GM21529 (cell line): Measurements from ENCODE around the gene GTSE1.

Experiments
- ATAC-seq: cut with Tn5 transposase; IDR thresholded peaks from one replicate; pipeline ENCODE4 v1.9.1; 2021; ENCODE audit not compliant: unreplicated experiment

GTSE1 gene

DNA sequence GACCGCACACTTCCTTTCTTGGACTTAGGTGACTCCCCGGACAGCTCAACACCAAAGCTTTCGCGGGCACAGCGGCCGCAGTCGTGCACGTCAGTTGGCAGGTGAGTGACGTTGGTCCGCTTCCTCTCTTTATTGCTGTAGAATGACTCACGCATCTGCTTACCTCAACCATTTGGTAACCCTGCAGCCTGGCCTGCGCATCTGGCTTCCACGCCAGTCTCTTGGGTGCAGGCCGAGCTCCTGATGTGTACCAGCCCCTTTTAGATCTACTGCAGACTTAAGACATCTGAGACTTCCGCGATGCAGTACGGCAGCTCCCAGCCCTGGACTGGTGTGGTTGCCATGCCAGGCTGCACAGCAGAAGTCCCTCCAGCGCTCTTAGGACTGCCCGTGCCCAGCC lies 26.5 kb downstream of the GTSE1 start:
- ATAC-seq: no peak

DNA sequence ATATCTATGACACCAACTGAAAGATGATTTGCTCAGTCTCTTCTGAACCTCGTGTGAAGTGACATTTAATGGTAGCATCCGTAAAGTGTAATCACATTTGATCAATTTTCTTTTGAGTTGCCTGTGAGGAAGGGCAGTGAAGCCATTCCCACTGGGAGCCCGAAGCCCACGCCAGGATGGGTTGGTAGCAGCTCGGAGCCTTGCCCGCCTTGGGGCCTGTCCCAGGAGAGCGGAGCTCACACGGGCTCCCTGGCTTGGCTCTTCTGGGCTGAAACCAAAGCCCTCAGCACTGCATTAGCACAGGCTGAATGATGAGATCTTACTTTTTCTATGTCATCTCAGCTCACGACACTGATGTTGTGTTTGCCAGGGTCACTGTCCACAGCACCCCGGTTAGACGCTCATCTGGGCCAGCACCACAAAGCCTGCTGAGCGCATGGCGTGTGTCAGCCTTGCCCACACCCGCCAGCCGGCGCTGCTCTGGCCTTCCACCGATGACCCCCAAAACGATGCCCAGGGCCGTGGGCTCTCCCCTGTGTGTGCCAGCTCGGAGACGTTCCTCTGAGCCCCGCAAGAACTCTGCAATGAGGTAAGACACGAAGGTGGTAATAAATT lies 29.5 kb downstream of the GTSE1 start:
- no peak for ATAC-seq

DNA sequence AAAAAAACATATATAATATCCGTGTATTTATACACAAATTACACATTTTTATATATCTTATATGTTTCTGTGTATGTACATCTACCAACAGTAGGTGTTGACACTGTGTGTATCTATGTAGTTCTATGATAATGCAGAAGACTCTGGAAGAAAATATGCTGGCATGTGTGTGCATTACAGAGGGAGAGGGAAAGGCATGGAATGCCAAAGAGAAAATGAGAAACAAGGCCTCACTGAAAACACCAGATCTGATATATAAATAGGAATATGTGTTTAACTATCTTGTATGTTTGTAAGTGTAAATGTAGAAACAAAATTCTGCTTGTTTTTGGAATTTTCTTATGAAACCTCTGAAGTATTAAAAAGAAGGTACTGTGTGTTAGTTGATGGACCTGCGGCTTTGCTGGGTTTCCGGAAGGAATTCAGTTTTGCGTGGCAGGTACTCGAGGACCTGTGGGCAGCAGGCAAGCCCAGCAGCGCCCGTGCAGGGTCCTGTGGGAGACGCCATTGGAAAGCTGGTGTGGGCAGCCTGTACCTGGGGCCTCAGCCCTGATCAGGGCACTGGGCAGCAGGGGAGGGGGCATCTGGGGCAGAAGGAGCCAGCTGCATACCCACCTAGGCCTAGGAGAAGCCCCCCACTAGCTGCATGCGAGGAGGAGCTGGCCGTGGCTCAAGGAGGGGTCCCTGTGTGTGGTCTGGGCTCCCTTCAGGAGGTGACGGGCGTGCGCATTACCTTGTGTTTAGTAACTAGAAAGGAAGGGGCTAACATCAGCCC lies 31.2 kb downstream of the GTSE1 start:
- ATAC-seq: no peak

DNA sequence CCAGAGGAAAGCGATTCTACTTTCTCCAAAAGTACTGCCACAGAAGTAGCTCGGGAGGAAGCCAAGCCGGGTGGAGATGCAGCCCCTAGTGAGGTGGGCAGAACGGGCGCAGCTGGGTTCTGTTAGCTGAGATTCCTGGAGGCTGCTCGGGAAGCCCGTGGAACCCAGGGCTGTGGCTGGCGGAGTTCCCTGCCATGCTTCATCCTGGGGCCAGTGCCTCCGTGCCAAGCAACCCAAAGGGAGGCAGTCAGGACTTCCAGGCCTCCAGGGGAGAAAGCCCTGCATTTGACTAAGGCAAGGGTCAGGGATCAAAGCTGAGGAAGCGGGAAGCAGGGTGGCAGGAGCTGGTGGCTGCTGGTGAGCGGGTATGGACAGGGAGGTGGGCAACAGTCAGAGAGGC lies 32.1 kb downstream of the GTSE1 start:
- no peak for ATAC-seq

DNA sequence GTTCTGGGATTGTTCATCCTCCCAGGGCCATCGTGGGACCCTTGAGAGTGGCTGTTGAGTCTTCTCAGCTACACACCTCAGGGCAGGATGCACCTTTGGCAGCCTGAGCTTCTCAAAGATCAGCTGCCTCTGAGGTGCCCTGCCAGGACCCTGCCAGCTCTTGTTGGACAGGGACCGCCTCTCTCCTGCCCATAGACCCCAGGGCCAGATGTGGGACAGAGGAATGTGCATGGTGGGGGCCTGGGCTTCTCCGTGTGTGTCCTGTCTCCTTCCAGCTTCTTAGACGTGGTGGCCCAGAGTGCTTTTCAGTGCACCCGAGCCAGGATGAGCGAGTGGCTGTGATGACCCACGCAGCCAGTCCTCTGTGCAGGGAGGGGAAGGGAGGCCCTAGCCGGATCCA lies 32.9 kb downstream of the GTSE1 start:
- no peak for ATAC-seq

DNA sequence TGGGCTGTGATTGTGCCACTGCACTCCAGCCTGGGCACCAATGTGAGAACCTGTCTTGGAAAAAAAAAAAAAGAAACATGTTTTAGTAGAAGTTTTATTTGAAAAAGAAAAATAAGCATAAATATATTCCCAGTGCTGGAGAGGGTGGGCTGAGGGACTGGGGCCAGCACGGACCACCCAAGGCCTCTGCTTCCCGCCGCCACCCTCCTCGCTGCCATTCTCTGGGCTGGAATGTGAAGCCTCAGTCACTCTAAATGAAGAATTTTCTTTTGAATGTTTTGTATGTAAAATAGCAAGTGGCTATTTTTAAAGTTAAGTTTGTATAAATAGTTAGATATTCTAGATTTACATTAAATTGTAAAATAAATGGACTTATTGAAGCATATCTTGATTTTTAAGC lies 33.8 kb downstream of the GTSE1 start:
- ATAC-seq: no peak

DNA sequence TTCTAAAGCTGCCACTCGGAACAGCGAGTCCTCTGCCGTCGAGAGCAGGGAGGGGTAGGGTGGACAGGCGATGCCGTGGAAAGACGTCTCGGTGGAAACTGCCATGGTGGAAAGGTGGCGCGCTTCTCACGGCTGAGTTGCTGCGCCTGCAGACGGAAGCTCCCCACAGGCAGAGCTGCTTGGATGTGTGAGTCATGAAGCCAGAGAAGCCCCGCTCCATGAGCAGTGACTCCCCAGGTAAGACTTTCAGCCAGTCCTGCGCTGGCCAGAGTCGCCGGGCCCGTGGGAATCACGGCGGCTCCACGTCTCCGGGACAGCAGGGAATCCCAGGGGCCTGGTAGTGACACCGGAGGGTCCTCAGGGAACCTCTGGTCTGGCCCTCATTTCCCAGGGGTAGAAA lies 34.8 kb downstream of the GTSE1 start:
- no peak for ATAC-seq

DNA sequence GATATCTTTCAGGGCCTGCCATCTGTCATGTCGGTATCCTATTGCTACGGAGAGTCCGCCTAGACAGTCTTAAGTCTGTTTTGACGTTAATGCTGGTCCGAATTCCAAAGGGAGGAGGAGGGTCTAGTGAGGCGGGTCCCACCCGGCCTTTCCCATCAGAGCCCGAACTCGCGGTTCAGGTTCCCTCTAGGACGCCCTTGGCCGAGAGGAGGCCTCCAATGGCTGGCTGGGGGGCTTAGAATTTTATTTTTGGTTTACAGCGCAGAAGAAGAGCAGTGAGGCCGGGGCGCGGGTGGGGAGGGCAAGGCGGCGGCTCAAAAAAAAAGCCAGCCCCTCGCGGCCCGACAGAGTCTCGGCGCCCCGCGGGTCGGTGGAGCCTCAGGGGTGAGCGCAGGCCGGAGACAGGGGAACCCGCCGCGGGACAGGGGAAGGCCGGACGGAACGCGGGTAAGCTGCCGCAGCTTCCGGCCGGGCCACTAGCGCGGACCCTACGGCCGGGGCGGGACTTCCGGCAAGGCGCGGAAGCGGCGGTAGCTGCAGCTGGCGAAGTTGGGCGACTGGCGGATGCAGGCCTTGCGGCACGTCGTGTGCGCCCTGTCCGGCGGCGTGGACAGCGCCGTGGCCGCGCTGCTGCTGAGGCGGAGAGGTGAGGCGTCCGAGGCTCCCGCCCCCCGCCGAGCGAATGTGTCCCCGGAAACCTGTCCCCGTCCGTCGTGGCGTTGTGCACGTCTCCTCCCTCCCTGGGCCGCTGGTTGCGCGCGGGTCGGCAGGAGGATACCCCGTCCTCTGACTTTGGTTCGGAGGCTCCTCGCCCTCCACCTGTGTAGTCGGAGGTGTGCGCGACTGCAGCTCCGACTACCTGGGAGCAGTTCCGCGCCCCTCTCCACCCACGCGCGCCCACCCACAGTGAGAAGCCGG lies 38.8 kb downstream of the GTSE1 start, which contains the start of gene TRMU:
TRMU (plus strand) TSS at position 514 of the 918 bp plus-strand sequence; CDS start at position 565, 51 bp downstream.
- ATAC-seq: peak; percentile 91

DNA sequence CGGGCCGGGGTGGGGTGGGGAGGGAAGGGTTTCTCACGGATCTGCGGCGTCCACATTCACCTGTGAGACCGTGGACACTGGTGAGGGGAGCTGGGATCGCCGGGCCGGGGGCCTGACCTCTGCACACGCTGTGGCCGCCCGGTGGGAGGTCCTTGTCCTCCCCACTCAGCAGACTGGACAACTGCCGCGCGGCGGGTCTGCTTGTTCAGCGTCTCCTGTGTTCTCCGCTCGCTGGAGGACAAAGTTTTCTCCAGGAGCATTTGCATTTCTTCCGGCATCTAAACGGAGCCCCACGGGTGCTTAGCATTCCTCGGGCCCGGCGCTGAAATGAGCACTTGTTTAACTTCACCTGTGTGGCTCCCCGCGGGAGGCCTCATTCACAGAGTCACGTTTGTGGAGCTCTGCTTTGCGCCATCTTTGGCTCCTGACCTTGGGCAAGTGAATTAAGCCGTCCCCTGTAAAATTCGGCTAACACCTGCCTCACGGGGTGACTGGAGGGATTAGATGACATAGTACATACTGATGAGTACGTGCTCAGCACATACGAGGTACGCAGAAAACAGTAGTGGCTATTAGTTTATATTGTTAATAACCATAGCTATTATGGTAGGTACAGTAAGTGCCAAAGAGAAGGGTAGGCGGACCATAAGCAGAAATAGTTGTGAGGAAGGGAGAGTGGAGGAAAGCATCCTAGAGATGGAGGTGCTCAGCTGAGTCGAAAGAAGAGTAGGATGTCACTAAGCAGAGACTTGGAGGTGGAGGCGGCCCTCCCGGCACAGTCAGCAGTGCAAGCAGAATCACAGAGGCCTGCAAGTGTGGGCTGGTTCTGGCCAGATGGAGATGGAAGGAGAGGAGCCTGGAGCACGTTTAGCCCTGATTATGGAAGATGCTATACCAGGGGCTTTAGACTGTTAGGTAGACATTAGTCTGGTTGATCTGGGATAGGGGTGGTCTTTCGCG lies 39.7 kb downstream of the GTSE1 start:
- ATAC-seq: no peak

DNA sequence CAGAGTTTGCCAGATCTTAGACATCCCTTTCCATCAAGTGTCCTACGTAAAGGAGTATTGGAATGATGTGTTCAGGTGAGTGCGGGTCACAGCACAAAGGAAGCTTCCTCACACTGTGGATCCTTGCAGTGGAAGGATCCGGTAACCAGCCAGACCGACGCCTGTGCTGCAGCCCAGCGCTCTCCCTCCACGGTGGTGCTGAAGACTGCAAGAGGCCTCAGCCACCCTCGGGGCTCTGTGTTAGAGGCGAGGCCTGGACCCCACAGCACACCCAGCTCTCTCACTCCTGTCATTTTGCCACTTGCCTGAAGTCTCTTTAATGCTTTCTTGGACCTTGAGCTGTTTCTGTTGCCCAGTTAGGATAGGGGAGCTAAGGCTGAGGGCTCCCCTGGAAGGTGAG lies 41.2 kb downstream of the GTSE1 start:
- ATAC-seq: no peak

DNA sequence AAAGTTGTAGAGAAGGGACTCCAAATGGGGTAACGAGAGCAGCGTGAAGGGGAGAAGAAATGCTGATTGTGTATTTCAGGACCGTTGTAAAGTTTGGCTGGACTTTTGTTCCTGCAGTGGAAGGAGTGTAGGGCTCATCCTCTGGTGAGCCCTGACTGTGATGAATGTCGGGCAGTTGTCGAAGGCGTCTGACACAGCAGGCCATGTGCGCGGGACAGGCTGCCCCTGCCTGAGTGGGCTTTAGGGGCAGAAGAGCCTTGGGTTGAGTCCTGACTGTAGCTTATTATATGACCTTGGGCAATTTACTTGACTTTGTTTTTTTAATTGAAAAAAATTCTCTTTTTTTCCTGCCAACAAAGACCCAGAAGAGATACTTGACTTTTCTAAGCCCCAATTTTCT lies 42.0 kb downstream of the GTSE1 start:
- no peak for ATAC-seq

DNA sequence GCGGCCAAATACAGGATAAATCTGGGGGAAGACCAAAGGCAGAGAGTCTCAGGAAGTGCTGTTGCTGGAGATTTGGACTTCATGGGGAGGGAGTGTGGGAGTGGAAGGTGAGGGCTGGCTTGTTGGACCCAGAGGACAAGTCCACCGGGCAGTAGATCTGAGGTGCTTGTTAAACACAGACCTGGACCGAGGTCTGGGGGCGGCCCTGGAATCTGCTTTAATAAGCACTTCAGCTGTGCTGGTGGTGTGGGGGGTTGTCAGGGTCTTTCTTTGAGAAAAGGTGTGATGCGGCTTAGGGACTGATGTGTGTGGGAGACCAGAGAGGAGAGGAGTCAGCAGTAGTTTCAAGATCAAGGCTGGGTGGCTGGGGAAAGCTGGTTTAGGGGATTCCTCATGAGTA lies 43.3 kb downstream of the GTSE1 start:
- ATAC-seq: no peak

DNA sequence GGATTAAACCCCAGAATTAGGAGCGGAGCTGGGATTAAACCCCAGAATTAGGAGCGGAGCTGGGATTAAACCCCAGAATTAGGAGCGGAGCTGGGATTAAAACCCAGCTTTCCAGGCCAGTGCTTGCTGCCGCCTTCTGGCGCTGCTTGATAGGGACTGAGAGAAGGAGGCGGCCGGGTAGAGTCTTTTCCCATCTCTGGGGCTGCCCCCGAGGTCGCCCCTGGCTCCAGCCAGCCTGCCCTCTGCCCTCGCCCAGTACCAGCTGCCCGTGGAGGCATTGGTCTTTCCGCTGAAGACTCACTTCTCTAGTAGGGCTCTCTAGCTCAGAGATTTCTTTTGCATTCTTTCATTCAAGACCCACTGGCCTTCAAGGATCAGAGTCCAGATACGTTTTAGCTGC lies 44.0 kb downstream of the GTSE1 start:
- ATAC-seq: no peak

DNA sequence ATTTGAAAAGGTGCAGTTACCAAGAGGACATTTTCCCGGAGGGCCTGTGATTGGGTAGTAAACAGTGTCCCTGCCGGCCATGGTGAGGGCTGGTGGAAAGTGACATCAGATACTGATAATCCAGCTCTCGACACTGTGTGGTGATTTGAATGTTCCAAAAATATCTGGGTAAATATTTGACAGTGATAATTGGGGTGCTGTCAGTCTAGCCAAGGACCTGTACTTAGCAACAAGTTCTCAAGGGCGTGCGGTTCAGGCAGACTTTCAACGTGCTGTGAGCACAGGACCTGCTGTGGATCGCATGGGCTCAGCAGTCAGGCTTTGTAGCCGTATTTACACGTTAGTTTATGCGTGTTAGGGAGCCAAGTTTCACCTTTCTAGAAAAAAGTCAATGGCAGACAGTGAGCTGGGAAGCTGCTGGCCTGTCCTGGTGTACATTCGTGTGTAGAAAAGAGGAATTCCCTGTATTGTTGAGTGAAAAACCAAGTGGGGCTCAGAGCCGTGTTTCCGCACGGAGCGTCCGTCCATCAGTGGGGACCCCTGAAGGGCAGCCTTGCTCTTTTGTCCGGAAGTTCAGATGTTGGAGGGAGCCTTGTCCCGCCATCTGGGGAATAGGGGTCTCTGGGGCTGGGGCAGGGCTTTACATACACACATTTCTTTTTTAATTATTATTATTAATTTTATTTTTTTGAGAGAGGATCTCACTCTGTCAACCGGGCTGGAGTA lies 50.2 kb downstream of the GTSE1 start:
- no peak for ATAC-seq

DNA sequence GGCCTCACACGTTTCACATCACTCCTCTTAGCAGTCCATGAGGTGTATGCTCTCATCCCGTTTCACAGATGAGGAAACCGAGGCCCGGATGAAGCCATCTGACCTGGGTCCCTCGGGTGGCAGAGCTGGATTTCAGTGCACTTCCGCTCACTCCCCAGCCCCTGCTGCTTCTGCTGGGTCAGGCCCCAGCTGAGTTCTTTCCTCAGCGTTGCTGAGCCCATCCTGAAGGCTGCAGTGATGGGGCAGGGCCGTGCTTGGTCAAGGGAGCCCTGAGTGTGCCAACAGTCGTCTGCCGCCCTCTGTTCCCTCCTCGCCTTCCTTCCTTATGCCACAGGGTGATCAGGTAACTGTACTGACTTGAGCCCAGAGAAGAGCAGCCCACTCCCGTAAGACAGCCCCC lies 51.0 kb downstream of the GTSE1 start:
- ATAC-seq: no peak

DNA sequence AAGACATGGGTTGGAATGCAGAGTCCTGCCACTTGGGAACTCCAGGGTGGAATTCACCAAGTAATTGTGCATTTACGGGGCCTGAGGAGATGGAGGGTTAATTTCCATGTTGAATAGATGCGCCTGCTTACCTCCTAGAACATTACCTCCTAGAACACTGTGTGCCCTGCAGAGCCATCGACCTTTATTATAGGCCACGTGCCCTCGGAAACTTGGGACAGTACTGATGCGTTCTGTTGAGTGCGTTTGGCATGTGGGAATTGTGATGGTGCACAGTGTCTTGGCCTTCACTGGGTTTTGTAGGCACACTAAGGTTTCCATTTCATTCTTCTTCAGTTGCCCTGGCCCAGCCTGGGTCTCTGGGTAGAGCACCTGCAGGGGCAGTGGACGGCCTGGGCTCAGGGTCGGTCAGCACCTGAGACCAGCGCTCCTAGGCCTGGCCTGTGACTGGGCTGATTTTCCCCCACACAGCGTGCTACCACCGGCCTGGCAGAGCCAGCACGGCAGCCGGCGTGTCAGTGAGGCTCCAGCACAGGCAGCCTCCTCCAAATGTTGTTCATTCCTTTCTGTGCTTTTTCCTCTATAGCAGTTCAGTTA lies 51.5 kb downstream of the GTSE1 start:
- no peak for ATAC-seq

DNA sequence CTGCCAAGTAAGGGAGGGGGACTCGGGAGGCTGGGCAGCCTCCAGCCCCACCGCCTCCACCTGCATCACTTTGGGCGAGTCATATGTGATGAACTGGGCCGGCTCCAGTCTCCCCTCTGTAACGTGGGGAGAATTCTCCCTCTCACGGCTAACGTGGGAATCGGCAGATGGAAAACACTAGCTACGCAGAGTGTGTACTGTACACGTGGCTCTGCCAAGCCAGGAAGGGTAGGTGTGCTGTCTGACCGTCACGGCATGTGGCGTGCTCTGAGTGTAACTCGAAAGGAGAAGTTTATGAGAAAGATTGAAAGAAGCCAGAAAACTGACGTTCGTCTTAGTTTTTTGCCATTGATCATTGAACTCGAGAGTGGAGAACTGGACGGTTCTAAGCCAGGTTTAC lies 52.6 kb downstream of the GTSE1 start:
- ATAC-seq: no peak

DNA sequence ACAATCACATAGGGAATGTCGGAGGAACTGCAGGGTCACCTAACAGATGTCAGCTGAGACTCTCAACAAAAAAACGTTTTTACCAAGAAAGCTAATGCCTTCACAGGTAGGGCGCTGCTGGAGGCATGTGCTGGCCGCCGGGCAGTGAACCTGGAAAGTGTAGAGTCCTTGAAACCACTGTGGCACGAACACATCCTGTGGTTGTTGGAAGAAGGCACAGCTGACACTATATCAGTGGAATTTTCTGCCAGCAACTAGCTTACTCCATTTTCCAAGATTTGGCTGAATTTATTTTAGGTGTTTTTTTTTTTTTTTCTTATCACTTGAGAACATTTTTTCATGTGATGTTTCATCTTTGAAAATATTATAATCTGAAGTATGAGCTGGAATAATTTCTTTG lies 53.0 kb downstream of the GTSE1 start:
- ATAC-seq: no peak

DNA sequence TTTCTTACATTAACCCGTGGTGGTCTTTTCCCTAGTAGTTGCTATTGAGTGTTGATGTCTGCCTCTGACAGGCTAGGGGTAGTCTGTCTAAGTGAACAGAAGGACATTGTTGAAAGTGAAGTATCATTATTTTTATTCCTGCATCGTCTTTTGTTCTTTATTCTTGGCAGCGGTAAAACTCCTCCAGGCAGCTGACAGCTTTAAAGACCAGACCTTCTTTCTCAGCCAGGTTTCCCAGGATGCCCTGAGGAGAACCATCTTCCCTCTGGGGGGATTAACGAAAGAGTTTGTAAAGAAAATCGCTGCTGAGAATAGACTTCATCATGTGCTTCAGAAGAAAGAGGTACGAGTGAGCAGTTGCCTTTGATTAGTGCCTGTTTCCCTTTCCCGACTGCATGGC lies 53.5 kb downstream of the GTSE1 start:
- ATAC-seq: no peak

DNA sequence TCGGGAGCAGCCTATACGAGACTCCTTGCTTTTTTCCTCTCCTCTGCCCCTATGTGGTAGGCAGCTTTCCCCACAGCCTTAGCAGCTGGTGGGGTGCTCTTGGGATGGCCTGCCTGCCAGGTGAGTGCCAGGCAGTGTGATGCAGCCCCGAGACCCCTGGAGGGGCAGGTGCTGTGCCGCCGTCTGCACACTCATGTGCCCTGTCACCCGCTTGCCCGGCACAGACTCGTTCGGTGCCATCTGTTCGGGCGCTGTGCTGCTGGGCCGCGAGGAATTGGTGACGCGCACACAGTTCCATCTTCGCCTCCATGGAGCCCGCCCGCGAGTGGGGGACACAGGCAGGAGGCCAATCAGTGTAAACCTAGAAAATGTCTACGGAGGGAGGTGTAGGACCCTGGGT lies 54.0 kb downstream of the GTSE1 start:
- no peak for ATAC-seq
